ENCODE measurements around the gene DSTN. TPM values are rescaled to one million over a fixed set of nuclear protein-coding genes. Genes with fewer than 3 reads are reported as not detected.

Gene DSTN
- total RNA-seq, 1 experiment from 2014 or later: 560 TPM

DNA sequence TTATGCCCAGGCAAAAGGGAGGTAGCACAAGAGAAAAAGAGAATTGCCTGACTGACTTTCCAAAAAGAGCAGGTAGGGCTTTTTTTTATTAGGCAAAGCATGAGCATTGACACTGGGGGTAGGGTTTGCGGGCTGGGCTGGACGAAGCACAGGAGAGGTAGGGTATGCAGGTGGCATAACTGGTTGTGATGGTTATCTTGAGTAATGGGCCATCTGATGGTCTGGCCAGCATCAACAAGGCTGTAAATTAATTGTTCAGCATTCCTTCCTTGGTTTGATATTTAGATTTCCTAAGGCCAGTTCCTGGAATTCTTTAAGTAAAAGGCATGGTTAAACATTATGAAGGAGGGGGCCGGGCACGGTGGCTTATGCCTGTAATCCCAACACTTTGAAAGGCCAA, 24.7 kb upstream of the DSTN start:
- no peak for DNase-seq (ENCODE audit: low spot score)

DNA sequence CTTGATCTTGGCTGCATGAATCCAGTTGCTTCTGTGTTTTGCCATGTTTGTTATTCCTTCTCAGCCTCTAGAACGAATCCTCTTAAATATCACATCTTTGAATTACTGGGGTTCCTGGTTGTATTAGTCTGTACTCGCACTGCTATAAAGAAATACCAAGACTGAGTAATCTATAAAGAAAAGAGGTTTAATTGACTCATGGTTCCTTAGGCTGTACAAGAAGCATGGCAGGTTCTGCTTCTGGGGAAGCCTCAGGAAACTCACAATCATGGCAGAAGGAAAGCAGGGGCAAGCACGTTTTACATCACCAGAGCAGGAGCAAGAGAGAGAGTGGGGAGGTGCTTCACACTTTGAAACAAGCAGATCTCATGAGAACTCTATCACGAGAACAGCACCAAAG, 20.7 kb upstream of the DSTN start:
- DNase-seq (ENCODE audit: low spot score): no peak

DNA sequence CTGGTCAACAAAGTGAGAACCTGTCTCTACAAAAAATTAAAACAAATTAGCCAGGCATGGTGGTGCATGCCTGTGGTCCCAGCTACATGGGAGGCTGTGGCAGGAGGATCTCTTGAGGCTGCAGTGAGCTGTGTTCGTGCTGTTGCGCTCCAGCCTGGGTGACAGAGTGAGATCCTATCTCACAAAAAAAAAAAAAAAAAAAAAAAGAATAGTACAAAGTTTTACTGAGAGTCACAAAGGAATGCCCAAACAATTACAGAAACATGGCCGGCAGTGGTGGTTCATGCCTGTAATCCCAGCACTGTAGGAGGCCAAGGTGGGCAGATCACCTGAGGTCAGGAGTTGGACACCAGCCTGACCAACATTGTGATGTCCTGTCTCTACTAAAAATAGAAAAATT, 14.8 kb upstream of the DSTN start:
- no peak for DNase-seq (ENCODE audit: low spot score)

DNA sequence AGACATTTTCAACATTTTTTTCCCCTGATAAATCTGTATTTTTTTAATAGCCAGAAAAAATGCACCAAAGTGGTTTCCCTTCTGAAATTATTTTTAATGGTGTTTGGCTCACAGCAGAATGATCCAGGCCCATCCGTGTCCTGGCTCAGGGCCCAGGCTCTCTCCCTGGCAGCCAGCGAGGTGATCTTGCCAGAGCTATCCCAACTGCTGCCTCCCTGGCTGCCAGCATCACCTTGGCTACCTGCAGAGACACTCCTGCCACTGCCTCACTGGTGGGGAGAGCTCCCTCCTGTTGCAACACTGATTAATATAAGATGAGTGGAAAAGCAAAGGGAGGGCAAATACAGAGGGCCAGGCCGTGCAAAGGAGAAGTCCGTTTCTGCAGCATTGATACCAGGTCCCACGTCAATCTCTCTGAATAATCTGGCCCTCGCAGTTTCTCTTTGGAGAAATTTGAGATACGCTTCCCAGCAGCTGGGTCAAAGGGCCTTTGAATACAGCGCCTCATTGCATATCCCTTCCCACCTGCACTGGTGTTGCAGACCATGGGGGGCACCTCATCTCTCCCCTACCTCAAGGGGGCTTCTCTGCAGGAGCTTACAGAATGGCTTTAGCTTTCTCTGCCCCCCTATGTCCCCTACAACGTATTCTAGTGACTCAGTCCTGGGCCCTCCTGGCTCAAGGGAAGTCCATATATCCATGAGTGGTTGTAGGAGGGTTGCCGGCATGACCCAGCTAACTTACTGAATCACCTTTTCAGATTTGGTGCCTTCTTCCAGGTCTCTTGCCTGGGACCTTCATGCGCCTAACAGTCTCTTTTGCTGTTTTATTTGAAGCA, 12.8 kb upstream of the DSTN start:
- peak; percentile 47 for DNase-seq (ENCODE audit: low spot score)

DNA sequence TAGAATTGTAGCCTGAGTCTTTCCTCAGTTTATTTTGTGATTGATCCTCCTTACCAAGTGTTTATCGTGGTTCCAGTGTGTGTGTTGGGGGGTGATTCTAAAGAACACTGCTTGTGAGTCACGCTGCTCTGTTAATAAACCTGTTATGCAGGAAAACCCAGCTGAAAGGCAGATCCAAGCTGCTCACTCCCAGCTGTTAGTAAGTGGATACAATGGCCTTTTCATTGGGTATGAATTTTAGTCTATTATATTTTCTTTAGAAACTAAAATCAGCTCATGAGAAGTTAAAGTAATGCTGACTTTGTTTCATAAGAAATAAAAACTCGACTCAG, 12.2 kb upstream of the DSTN start:
- DNase-seq (ENCODE audit: low spot score): peak; percentile 76

DNA sequence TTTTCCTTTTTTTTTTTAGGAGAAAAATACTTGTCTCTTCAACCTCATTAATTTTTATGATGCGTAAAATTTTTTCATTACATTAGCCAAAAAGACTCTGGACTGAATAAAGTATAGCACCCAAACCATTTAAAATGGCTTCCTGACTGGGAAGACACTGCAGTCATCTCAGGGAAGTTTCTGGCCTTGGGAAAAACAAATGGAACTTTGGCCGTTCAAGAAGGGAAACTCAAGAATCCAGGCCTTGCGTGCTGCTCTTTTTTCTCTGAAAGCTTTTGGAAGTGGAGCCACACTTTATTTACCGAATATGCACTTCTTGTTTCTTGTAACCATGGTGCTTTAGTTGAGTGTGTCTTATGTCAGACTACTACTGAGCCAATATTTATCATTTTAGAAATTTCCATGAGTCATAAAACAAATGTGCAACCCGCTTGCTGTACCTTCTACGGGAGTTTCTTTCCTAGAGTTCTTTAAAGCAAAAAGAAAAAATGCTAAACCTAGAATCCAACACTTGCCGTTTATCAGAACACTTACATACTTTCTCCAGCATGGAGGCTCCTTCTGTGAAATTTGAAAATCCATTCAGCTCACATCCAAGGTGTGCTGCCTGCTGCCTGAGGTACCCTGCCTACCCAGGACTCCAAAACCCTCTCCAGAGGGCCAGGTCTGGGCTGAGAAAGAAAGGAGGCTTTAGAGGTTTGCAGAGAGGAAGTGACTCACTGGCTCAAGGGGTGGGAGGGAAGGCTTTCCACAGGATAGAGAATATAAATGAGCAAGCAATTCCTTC, 11.5 kb upstream of the DSTN start:
- DNase-seq (ENCODE audit: low spot score): peak; percentile 97

DNA sequence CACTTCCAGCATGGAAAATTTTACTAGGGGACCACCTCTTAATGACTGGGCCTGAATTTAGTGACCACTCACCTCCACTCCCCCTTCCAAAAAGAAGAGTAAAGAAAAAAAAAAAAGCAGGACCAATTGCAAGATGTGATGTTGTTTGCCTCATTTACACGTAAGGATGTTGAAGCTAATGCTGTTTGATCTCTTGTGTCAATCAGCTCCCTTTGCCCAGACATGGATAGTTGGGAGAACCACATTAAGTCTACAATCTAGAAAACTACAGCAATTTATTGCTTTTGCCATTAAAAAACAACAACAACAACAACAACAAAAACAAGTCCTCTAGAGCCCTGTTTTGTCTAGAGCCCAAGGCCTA, 11.0 kb upstream of the DSTN start:
- DNase-seq (ENCODE audit: low spot score): no peak

DNA sequence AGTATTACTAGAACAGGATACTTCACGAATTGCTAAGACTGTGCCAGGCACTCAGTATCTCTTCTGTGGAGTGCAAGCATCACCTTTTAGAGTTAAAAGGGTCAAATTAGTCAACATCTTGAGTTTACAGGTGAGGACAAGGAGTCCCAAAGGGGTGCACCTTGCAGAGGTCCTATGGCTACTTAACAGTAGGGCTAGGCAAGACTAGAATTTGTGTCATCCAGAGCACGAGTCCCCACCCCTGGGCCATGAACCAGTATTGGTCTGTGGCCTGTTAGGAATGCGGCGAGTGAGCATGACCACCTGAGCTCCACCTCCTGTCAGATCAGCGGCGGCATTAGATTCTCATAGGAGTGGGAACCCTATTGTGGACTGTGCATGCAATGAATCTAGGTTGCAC, 10.5 kb upstream of the DSTN start:
- peak; percentile 30 for DNase-seq (ENCODE audit: low spot score)

DNA sequence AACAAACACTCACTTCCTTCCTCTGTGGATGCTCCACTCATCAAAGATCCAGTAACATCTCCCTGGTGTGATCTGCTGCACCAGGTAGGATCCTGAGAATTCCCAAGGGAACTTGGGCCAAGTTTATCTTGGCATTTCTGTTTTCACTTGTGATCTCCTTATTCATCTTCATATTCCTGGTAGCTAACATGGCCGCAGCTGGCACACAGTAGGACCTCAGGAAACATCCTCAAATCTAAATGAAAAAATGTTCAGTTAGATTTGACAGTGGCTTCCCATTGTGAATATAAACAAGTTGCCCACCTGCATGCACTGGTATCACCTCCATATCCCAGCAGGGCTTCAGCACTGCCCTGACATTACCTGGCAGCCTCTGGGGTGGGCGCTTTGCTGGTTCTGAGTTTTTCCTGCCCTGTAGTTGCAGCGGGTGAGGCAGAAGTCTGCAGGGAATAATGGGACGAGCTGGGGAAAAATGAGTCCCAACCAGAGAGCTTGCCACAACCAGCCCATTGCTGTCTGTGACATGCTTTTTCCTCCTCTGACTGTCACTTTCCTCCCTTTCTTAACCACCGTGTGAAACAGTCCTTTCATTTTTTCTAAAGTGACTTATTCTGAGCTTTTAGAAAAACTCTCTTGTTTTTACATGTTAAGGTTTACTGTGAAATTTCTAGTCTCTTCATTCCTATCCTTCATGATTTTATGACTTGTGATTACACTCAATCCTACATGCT, 9.4 kb upstream of the DSTN start:
- DNase-seq (ENCODE audit: low spot score): no peak

DNA sequence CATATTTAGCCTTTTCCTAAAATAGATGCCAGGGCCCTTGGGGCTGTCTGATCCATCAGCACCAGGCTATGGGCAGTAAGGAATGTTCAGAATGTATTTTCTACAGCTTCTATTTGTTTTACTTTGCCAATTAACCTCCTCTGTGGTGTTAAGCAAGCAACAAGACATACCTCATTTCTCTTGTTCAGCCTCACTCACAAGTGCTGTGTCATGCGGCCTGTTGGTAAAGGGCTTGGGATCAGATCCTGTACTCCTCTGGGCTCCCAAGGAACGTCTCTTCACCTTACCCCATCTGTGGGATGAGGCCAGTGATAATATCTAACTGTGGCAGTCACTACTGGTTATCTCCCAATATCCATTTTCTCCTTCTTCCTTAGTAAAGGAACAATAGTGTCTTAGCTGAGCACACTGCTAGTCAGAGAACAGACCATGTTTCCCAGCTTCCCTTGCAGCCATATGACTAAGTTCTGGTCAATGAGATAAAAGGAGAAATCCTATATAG, 7.0 kb upstream of the DSTN start:
- peak; percentile 88 for DNase-seq (ENCODE audit: low spot score)

DNA sequence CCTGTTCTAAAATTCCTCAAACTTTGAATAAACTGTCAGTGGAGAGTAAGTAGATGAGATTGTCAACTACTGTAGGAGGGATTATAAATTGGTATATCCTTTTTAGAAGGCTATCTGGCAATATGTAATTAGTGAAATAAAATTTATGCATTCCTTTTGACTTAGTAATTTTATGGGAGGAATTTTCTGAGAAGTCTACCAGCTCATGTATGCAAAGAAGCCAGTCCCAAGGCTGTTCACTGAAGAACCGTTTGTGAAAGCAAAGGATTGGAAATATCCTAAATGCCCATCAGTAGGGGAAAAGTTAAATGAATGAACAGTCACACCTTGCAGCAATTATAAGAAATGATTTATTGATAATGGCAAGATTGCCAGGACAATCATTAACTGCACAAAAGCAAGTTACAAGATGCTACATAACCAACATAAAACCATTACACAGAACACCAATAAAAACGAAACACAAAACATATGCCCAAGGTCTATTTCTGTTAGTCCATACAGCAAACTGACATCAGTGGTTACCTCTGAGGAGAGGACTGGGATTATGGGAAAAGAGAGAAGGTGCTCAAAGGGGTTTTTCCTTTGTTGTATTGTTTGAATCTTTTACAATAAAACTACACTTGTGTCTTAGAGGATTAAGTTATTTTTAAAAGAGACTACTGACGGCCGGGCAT, 4.6 kb upstream of the DSTN start:
- DNase-seq (ENCODE audit: low spot score): peak; percentile 58

DNA sequence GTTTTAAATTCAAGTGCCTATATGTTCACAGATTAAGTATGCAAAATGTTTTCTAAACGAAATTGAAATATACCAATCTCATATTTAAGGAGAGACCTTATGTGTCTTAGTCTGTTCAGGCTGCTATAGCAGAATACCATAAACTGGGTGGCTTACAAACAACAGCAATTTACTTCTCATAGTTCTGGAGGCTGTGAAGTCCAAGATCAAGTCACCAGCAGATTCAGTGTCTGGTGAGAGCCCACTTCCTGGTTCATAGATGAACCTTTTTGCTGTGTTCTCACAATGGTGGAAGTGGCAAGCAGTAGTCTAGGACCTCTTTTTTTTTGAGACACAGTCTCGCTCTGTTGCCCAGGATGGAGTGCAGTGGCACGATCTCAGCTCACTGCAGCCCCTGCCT, 3.5 kb upstream of the DSTN start:
- DNase-seq (ENCODE audit: low spot score): no peak

DNA sequence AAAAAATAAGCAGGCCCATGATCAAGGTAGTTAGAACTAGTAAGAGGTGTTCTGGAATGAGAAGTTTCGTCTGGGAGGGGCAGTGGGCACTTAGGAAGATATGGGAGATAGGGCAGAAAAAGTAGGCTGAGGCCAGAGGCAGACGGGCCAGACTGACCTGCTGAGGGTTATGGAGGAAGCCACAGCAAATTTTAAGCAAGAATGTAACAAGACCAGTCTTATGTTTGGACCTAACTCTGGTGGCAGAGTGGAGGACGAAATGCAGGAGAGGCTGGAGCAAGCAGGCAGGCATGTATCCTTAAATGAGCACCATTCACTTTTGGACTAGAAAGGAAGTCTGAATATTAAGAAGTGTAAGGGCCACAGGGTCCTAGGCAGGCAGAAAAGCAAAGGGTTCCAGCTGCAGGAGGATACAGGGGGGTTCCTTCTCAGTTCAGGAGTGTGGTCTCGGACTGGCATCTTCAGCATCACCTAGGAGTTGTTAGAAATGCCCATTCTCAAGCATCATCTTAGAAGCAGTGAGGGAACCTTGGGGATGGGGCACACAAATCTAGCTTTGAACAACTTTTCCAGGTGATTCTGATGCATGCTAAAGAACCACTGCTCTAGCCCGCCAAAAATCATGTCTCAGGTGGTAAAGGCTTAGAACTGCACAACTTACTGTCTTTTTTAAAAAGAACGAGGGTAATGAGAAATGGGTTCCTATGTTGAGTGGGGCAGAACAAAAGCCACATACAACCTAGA, 1.7 kb upstream of the DSTN start:
- DNase-seq (ENCODE audit: low spot score): no peak

DNA sequence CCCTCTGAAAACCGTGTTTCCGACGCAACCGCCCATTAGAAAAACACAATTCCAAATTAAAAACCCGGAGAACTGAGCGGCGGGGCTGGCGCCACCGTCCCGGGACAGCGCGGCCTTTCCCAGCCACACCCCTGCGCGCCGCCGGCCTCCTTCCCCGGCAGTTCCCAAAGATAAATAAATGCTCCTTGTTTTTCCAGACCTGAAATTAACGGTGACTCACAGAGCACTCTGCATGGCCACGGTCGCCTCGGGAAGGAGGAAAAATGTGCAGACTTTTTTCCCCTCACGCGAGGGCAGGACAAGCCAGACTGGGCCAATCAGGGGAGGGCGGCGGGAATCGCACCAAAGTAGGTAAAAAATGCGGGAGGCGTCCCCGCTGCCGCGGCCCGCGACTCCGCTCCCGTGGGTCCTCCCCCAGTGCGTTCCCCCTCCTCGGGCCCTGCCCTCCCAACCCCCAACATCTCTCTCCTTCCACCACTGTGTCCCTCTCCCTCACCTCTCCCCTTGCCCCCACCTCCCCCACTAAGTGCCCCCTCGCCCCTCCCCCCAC, 828 bp upstream of the DSTN start:
- peak; percentile 93 for DNase-seq (ENCODE audit: low spot score)

DNA sequence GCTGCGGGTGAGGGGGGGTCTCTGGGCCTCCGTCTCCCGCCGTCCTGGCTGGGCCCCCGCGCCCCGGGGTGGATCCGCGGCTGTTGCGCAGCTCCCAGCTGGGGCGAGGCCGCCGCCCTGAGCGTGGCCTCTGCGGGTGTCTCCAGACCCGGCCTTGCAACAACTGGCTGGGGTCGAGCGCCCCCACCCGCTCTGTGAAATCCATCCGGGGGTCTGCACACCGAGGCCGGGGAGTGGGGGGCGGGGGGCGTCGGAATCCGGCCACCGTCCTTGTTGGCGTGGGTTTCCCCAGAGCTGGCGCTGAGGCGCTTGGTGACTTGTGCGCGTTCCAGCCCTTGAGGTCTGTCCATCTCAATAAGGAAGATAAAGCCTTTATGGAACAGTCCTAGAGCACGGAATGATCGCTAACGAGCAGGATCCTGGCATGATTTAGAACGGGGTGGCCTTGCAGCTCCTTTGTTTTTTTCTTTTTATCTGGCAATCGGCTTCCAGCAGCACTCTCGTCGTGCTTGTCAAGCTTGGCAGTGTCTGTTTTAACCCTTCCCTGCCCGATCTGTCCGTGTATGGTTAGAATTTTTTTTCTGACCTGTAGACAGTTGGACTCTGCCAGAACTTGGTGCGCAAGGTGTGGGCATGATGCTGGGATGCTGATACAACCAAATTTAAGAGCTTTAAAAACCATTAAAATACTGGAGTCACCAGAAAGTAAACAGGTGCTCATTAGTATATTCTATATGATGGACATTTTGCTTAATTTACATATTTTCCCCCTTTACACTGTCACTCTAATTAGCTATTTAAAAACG, 675 bp downstream of the DSTN start:
- DNase-seq (ENCODE audit: low spot score): peak; percentile 50

DNA sequence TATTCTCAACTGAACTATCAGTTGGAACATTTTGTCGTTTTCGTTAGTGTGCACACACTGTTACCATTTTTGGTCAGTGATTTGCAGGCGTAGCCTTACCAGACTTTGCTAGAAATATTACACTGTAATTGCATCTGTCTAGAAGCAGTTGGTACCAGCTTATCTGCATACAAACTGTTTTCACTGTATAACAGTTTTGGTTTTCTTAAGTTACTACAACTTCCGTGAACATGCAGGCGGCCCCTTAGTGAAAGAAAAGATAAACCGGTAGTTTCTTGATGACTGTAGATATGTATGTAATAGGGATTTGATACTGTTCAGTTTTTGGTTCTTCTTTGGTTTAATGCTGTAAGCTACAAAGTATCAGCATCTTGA, 1.3 kb downstream of the DSTN start:
- no peak for DNase-seq (ENCODE audit: low spot score)

DNA sequence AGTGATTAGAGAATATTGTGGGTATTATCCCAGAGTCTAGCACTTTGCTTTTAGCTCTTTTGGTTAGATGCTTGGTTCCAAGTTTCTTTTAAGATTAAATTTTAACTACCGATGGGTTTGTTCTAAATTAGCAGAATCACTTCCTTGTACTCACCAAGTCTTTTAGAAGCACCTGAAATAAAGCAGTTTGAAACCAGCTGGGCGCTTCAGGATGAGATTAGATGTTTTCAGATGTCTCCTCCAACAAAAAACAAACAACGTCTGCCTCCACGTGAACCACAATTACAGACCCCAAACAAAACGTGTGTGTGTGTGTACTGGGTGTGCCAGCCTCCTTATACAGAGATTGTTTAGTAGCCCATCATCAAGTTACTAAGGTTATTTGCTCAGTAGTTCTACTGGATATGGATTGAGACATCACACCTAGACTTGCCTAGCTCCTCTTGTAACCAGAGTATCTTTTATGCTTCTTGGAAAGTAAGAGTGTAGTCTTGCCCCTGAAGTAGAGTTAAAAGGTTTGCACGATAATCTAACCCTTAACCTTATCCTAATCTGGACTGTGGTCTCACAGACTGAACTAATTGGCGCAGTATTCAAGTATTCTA, 2.3 kb downstream of the DSTN start:
- DNase-seq (ENCODE audit: low spot score): no peak

DNA sequence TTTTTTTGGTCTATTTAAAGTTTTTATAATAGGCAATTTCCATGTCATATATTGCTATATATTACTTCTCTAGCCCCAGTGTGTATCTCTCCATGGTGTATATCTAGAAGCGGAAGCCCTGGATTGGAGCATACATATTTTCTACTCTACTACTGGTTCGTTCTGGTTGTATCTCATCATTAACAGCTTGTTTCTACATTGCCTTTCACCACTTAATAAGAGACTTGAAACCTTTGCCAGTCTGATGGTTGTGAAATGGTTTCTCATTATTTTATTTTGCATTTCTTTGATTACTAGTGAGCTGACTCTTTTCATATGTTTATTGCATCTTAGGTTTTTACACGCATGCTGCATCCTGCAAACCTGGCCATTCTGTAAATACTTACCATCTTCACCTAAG, 3.6 kb downstream of the DSTN start:
- DNase-seq (ENCODE audit: low spot score): no peak

DNA sequence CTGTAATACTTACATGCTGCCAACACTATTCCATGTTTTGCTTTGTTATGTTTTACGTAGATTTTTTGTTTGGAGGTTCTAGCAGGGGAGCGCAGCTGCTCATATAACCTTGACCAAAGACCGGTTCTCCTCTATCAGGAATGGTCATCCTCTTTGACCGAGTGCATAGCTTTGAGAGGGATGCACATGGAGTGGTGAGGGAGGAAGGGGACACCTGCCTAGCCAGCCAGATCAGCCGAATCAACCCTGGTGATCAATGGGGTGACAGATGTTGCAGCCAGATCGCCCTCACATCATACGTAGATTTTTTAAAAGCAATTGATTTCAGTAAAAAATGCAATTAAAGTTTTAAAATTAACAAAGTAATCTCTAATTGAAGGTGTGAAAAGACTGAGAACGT, 6.3 kb downstream of the DSTN start:
- no peak for DNase-seq (ENCODE audit: low spot score)

All from A172 (cell line).